GM12891 (cell line): ENCODE measurements around the gene PSTPIP1.

Experiments used
- POLR2A ChIP-seq: IDR thresholded peaks from 2 replicates; pipeline ENCODE4 v1.6.1; 2011; ENCODE audit warnings: low read depth, low read length, control low read depth
- POLR2AphosphoS5 ChIP-seq: IDR thresholded peaks from 2 replicates; pipeline ENCODE4 v1.6.1; 2011; ENCODE audit warnings: low read depth, low read length, control low read depth

DNA sequence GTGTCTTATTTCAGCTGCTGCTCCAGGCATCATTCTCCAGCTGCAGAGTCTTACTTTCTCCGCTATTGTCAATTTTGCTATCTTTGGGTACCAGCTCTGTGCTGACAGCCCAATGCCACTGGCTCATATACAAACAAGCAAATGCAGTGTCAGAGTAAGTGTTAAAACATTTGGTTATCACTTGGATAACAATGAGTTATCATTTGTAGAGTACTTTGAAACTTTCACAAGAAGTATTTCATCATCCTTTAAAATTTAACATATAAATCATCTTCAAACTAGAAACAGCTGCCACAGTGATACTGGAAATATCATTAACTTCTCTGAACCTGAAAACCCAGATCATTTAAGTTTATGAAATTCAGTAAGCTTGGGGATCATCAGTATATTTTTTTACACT is 62.1 kb downstream of the PSTPIP1 start:
- TF ChIP-seq POLR2A = no peak
- TF ChIP-seq POLR2AphosphoS5 = no peak
